ENCODE results near the gene SLC43A1.
"Not testable (repeated sequence)": the region's sequence is repeated elsewhere in the genome, so short reads cannot be mapped to it uniquely, and the experiment has no call there.

SLC43A1 gene

DNA sequence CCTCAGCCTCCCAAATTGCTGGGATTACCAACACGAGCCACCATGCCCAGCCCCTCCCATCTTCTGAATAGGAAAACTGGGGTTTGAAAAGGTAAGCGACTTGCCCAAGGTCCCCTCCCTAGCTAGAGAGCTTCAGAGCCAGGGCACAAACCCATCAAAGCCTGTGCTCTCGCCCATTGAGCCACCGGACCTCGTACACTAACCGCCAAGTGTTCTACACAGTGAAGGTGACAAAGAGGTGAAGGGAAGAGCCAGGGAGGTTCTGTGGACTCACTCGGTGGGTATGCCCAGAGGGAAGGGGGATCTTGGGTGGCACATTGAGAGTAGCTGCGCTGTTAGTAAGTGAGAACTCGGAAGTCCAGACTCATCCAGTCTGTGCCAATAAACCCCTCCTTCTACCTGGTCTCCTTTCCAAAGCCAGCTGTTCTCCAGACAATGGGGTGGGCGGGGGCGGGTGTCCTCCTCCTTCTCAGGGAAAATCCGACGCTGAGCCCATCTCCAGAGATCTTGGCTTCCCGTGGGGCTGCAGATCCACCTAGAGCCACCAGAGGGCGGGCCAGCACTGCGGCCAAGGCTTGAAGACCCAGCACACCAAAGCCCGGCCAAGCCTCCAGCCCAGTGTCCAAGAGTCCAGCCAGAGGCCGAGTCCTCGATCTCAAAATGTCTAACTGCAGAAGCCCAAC lies 58.4 kb downstream of the SLC43A1 start:
- DNase-seq (ENCODE audit: low spot score in 2 of 2) (peak; percentile 80 to 89), ATAC-seq (peak; percentile 55)
- Mint-ChIP-seq H3K4me3 (peak overlapping the region; percentile 81), H3K27ac (no peak overlapping the region), H3K4me1 (peaks cover 37% of the 10 kb centered on the region), H3K9me3 (no peaks in the 10 kb centered on the region), H3K36me3 (peaks cover 6% of the 10 kb centered on the region)

DNA sequence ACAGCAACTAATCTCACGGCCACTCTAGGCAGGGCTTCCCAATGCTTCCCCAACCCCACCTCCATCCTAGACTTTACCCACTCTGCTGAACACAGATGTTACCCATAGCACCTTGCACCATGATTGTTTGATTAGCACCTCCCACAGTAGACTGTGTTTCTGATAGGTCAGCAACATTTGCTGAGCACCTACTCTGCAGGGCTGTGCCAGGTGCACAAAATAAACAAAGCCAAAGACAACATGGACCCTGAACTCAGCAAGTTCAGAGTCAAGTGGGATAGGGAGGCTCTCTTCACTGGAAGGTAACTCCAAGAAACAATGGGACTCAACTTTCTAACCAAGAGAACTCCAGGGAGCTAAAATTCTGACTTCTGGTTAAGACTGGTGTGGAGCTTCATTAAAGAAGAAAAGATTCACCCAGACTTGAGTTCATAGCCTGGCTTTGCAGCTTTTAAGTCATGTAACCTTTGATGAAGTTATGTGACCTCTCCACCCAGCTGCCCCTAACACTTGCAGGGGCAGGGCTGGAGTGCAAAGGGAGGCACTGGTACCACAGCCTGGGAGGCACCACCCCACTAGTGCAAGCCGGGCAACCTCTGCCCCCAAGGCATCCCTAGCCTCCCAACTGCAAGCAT lies 61.8 kb downstream of the SLC43A1 start:
- H3K4me1 Mint-ChIP-seq, result peaks cover 19% of the 10 kb centered on the region
- ATAC-seq (no peak), DNase-seq (ENCODE audit: low spot score in 2 of 2) (no peak)
- no peak overlapping the region for H3K4me3 Mint-ChIP-seq
- H3K36me3 Mint-ChIP-seq, result peaks cover under 1% of the 10 kb centered on the region
- no peaks in the 10 kb centered on the region for H3K9me3 Mint-ChIP-seq
- H3K27ac Mint-ChIP-seq, result no peak overlapping the region

DNA sequence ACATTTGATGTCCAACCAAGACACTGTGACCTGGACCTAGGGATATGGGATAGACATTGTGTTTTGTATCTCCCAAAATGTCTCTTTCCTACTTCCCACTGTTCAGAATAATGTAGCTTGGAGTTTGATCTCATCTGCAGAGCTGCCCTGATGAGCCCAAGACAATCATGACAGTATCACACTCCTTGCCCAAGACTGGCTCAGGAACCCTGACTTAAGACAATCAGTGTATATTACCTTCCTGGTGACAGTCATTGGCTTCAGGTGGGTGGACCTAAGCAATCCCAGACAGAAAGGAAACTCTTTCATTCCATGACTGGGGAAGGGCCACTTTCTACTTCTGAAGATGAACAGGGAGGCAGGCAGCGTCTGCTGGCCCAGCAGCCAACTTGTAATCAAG lies 69.4 kb downstream of the SLC43A1 start:
- Mint-ChIP-seq H3K9me3 (no peaks in the 10 kb centered on the region), H3K36me3 (no peaks in the 10 kb centered on the region), H3K4me1 (no peaks in the 10 kb centered on the region), H3K27ac (no peak overlapping the region), H3K4me3 (no peak overlapping the region)
- DNase-seq (ENCODE audit: low spot score in 2 of 2) (no peak), ATAC-seq (no peak)

DNA sequence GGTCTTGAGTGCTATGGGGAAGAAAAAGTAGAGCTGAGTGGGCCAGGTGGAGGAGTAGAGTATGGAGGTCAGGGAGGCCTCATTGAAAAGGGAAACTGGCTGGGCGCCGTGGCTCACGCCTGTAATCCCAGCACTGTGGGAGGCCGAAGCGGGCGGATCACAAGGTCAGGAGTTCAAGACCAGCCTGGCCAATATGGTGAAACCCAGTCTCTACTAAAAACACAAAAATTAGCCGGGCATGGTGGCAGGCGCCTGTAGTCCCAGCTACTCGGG lies 70.4 kb downstream of the SLC43A1 start:
- H3K36me3 Mint-ChIP-seq; ATAC-seq; H3K4me1 Mint-ChIP-seq; H3K4me3 Mint-ChIP-seq; H3K9me3 Mint-ChIP-seq; DNase-seq (ENCODE audit: low spot score in 2 of 2); H3K27ac Mint-ChIP-seq: not testable (repeated sequence)

DNA sequence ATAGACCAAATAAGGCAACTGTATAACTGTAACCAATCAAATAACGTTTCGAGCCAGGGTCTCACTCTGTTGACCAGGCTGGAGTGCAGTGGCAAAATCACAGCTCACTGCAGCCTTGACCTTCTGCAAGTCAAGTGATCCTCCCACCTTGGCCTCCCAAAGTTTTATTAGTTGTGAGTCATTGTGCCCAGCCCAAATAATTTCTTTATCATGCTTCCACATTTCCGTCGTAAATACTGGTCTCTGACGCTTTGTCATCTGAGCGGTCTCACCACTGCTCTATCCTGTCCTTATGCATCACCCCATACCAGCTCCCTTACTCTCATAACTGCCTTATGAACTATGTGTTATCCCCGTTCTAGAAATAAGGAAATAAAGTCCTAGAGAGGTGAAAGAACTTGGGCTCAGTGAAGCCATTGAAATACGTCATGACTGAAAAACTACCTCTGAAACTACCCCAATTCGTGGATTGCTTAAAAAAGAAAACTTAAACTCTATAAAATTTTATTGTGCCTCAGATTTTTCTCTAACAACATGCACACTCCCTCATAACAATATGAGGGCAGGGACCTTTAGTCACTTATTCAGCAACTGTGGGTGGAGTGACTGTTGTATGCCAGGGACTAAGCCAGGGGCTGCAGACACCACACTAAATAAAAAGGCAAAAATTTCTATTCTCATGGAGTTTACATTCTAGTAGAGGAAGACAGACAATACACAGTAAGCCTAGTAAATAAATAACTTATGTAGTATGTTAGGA lies 71.0 kb downstream of the SLC43A1 start:
- no peaks in the 10 kb centered on the region for H3K36me3 Mint-ChIP-seq

DNA sequence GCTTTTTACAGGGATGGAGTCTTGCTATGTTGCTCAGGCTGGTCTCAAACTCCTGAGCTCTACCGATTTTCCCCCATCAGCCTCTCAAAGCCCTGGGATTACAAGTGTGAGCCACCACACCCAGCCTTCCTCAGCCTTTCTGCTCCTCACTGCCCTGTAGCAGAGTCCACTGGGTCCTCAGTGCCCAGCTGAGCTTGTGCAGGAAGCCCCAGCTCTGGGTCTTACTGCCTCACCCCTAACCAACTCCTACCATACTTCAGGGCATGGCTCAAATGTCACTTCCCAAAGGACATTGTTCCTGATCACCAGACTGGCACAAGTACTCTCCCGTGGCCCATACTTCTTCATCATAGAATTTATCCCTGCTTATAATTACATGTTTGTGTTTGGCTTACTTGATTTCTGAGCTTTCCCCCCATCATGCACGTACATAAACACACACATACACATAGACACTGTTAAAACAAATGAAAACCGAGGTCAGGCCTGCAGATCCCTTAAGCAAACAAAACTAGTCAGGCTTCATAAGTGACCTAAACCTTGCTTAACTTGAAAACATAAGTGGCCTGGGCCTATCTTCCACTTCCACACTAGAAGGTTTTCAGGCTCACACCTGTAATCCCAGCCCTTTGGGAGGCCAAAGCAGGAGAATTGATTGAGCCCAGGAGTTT lies 74.6 kb downstream of the SLC43A1 start:
- DNase-seq (ENCODE audit: low spot score in 2 of 2) (no peak), ATAC-seq (no peak)
- Mint-ChIP-seq H3K27ac (peak overlapping the region; percentile 39), H3K9me3 (no peaks in the 10 kb centered on the region), H3K4me1 (no peaks in the 10 kb centered on the region), H3K4me3 (no peak overlapping the region), H3K36me3 (no peaks in the 10 kb centered on the region)

More for the DNA sequence above, 71.0 kb downstream of the SLC43A1 start:
- no peak overlapping the region for H3K27ac Mint-ChIP-seq
- no peak overlapping the region for H3K4me3 Mint-ChIP-seq
- DNase-seq (ENCODE audit: low spot score in 2 of 2) (no peak), ATAC-seq (no peak)
- no peaks in the 10 kb centered on the region for H3K4me1 Mint-ChIP-seq
- no peaks in the 10 kb centered on the region for H3K9me3 Mint-ChIP-seq

DNA sequence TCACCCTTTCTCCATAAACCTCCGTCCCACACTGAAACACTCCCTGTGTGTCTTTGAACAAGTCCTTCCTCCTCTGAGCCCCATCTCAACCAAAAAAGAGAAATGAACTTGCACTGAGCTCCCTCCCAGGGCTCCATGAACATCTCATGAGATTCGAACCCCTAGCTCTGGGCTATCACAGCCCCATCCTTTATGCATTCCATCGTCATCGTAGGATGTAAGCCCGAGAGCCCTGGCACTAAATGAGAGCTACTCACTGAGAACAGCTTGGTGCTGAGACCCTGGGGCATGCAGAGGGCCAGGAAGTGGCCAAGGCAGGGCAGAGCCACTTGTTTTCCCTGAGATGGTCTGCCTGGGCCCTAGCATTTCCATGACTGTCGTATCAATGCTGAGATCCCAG lies 75.7 kb downstream of the SLC43A1 start:
- Mint-ChIP-seq H3K36me3 (no peaks in the 10 kb centered on the region), H3K9me3 (no peaks in the 10 kb centered on the region), H3K4me3 (no peak overlapping the region), H3K4me1 (no peaks in the 10 kb centered on the region), H3K27ac (no peak overlapping the region)
- no peak for ATAC-seq
- no peak for DNase-seq (ENCODE audit: low spot score in 2 of 2)

DNA sequence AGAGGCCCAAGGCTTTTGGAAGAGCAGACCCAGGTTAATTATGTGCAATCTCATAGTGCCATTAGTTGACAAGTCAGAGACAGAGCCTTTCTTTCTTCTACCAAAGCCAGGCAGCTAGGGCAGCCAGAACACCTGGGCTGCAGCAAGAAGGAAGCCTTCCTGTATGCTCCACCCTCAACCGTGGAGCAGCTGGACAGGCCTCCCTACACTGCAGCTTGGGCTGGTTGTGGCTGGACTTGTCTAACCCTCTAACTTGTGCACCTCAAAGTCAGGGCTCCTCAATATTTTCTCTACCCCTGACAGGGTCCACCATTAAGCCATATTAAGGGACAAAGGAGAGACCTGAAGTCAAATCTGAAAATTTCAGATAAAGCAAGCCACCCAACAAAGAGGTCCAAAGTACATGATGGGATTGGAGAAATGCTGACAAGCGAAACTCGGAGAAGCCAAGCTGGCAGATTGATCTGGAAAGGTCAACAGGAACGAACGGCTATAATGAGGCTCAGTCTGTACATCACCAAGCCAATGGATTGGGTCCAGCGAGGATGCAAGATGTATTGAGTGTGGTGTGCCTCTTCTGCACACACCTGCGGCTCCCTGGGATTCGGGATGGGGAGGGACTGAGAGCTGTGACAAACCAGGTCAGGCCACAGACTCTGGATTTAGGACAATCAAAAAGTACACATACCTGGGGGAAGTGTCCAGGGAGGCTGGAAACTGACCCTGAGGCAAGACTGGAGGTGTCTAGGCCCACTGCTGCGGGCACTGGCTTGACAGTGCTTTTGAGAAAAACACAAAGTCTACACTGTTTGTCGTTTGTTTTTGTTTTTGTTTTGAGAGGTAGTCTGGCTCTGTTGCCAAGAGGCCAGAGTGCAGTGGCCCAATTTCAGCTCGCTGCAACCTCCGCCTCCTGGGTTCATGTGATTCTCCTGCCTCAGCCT lies 76.9 kb downstream of the SLC43A1 start:
- Mint-ChIP-seq H3K9me3 (no peaks in the 10 kb centered on the region), H3K36me3 (no peaks in the 10 kb centered on the region), H3K27ac (no peak overlapping the region), H3K4me1 (no peaks in the 10 kb centered on the region), H3K4me3 (no peak overlapping the region)
- DNase-seq (ENCODE audit: low spot score in 2 of 2) (no peak), ATAC-seq (no peak)

DNA sequence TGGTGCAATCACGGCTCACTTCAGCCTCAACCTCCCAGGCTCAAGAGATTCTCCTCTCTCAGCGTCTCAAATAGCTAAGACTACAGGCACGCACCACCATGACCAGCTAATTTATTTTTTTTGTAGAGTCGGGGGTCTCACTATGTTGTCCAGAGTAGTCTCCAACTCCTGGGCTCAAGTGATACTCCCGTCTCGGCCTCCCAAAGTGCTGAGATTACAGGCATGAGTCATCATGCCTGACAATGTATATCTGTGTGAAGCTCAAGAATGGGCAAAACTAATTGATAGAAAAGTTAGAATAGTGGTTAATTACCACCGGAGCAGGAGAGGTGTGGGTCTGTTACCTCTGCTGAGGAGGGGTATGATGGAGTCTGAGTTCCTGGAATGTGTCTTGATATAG lies 79.5 kb downstream of the SLC43A1 start:
- no peak for ATAC-seq
- DNase-seq (ENCODE audit: low spot score in 2 of 2), result no peak
- no peaks in the 10 kb centered on the region for H3K9me3 Mint-ChIP-seq
- H3K36me3 Mint-ChIP-seq, result no peaks in the 10 kb centered on the region
- peaks cover 19% of the 10 kb centered on the region for H3K4me1 Mint-ChIP-seq
- no peak overlapping the region for H3K27ac Mint-ChIP-seq
- no peak overlapping the region for H3K4me3 Mint-ChIP-seq

DNA sequence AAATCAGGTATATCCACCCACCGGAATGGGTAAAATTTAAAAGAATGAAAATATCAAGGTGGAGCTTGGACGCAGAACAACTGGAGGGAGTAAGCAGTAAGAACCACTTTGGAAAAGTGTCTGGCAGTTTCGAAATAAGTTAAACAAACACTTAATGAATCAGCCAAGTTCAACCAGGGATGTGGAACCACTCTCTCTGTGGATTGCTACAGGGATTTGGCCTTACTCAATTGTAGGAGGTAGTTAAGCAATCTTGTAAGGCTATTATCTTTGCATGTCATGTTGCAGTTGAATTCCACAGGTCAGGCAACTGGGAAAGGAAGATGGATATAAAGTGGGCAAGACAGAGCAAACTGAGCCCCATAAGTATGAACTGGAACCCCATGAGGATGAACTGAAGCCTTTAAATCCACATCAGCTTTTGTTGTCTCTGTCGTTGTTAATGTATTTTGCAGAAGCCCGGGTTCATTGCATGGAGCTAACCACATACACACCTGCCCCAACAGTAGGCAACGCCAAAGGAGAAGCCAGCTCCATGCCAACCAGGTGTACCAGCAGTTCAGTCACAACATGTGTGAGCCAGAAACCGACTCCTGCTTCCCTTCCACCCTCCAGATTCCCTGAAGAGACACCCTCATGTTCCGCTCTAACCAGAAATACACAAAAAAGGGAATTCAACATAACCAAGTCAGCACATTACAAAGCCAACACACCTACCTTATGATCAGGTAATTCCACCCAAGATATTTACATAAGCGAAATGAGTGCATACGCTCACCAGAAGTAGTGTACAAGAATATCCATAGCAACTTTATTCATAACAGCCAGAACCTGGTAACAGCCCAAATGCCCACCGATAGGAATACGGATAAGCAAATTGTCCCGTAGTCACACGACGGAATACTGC lies 80.6 kb downstream of the SLC43A1 start:
- no peak for DNase-seq (ENCODE audit: low spot score in 2 of 2)
- Mint-ChIP-seq H3K4me1 (peaks cover 19% of the 10 kb centered on the region), H3K4me3 (no peak overlapping the region), H3K27ac (no peak overlapping the region), H3K36me3 (no peaks in the 10 kb centered on the region), H3K9me3 (no peaks in the 10 kb centered on the region)
- ATAC-seq, result no peak
